GM12878 (cell line): ENCODE results near the gene TRAPPC3. TPM values are rescaled to one million over a fixed set of nuclear protein-coding genes. Genes with fewer than 3 reads are reported as not detected.

ENCODE experiments used
- ATAC-seq: fragments of 200-7000 bp; cut with Tn5 transposase; 3 replicates; pipeline ENCODE4 v1.9.1; 2020; ENCODE audit warnings: mild to moderate bottlenecking, moderate library complexity
- BruUV-seq: library from RNA; stranded (reverse); fragments of 400-500 nt; replicated peaks from 2 replicates; lab custom pipeline; 2021; lab: Mats Ljungman, UMichigan
- CTCF ChIA-PET: fragments of 300-600 bp; sonication (Branson Sonifier 250); formaldehyde crosslinking; extraction: SDS; loops from one replicate; lab custom pipeline; 2021; ENCODE audit warnings: inconsistent platforms; lab: Yijun Ruan, JAX
- POLR2A ChIA-PET: fragments of 350-600 bp; formaldehyde crosslinking; extraction: SDS; loops from one replicate; lab custom pipeline; 2021; ENCODE audit warnings: inconsistent platforms; lab: Charles Lee
- RAD21 ChIA-PET: fragments of 300-600 bp; sonication (Branson Sonifier 250); formaldehyde crosslinking; loops from one replicate; lab custom pipeline; 2023; ENCODE audit warnings: antibody characterized with exemption; ENCODE audit not compliant: unreplicated experiment; lab: Charles Lee
- SMC1A ChIA-PET: fragments of 300-600 bp; sonication (Branson Sonifier 250); formaldehyde crosslinking; loops from one replicate; lab custom pipeline; 2023; ENCODE audit not compliant: unreplicated experiment, uncharacterized antibody; lab: Charles Lee
- DNase-seq: peaks from one replicate; pipeline ENCODE4 v3.0.0-alpha.2; 2011; ENCODE audit warnings: low read depth, low spot score
- FAIRE-seq: peaks from 3 replicates; lab custom pipeline; 2011; peaks lifted over from hg19 to GRCh38; lab: Jason Lieb, UNC
- H2AFZ ChIP-seq: 2 replicates; pipeline ENCODE4 v1.6.0; 2011; ENCODE audit warnings: low read depth, low read length, control low read depth; ENCODE audit not compliant: control insufficient read depth
- H3K27ac ChIP-seq: 2 replicates; pipeline ENCODE4 v1.5.1; 2011; ENCODE audit warnings: control low read depth; ENCODE audit not compliant: control insufficient read depth, insufficient read depth
- H3K27me3 ChIP-seq, 2 experiments: replicated peaks in 1 of 2; 2 replicates each; pipeline versions ENCODE4 v1.6.0 to v1.6.1; 2011; ENCODE audit warnings: low read length in 1 of 2; ENCODE audit not compliant: control insufficient read depth in 2 of 2, insufficient read depth in 2 of 2
- H3K36me3 ChIP-seq, 2 experiments: 2 replicates each; pipeline ENCODE4 v1.5.1; 2011; ENCODE audit warnings: low read length in 1 of 2; ENCODE audit not compliant: control insufficient read depth in 2 of 2, insufficient read depth in 2 of 2
- H3K4me1 ChIP-seq: 2 replicates; pipeline ENCODE4 v1.6.1; 2011; ENCODE audit warnings: mild to moderate bottlenecking, low read length, moderate library complexity, mixed read lengths; ENCODE audit not compliant: control insufficient read depth, insufficient read depth
- H3K4me2 ChIP-seq: 2 replicates; pipeline ENCODE4 v1.6.0; 2011; ENCODE audit warnings: control low read depth; ENCODE audit not compliant: control insufficient read depth, insufficient read depth
- H3K4me3 ChIP-seq: fragments of 200-600 bp; sonication (generic); 2 replicates; pipeline ENCODE4 v1.5.1; 2016
- H3K79me2 ChIP-seq: 2 replicates; pipeline ENCODE4 v1.6.0; 2011; ENCODE audit warnings: low read length; ENCODE audit not compliant: control insufficient read depth, insufficient read depth
- H3K9ac ChIP-seq: 2 replicates; pipeline ENCODE4 v1.8.0; 2011; ENCODE audit warnings: low read length, control low read depth, mixed read lengths; ENCODE audit not compliant: control insufficient read depth, insufficient read depth
- H3K9me3 ChIP-seq: replicated peaks from 3 replicates; pipeline ENCODE4 v1.5.1; 2011; ENCODE audit warnings: mild to moderate bottlenecking, low read length; ENCODE audit not compliant: control insufficient read depth, insufficient read depth
- H4K20me1 ChIP-seq: 2 replicates; pipeline ENCODE4 v1.6.0; 2011; ENCODE audit not compliant: control insufficient read depth, insufficient read depth
- BACH1 ChIP-seq: fragments of 450-650 bp; IDR thresholded peaks from 2 replicates; pipeline ENCODE4 v1.6.1; 2017; ENCODE audit warnings: mild to moderate bottlenecking, borderline replicate concordance
- CBFB ChIP-seq: IDR thresholded peaks from 2 replicates; pipeline ENCODE4 v1.6.1; 2016; ENCODE audit warnings: antibody characterized with exemption, low read depth
- EGR1 ChIP-seq, 2 experiments: IDR thresholded peaks; 1 replicate in 1 of 2; 2 replicates in 1 of 2; pipeline ENCODE4 v1.6.1; 2011 to 2012; ENCODE audit warnings: low read depth in 2 of 2, low read length in 2 of 2, borderline replicate concordance in 1 of 2, mild to moderate bottlenecking in 1 of 2, moderate library complexity in 1 of 2
- MEF2B ChIP-seq: fragments of 450-650 bp; IDR thresholded peaks from 2 replicates; pipeline ENCODE4 v1.6.1; 2018; ENCODE audit warnings: mild to moderate bottlenecking, moderate library complexity; ENCODE audit not compliant: partially characterized antibody, poor library complexity, severe bottlenecking
- PAX5 ChIP-seq: IDR thresholded peaks from 2 replicates; pipeline ENCODE4 v1.6.1; 2011; ENCODE audit warnings: low read depth, low read length, borderline replicate concordance
- SP1 ChIP-seq: IDR thresholded peaks from one replicate; pipeline ENCODE4 v1.6.1; 2011; ENCODE audit warnings: low read depth, low read length
- WGBS: methylation state at CpG from one replicate; pipeline ENCODE4 v1.1.6; 2016; ENCODE audit warnings: low lambda C conversion rate; ENCODE audit not compliant: insufficient replicate concordance, insufficient coverage; ENCODE audit errors: missing lambda C conversion rate; 5-methylcytosine and 5-hydroxymethylcytosine counted together
- in situ Hi-C: fragments of 300-500 bp; cut with MboI; formaldehyde crosslinking; loops from 9 replicates; pipeline ENCODE4 v1.14.3; 2018; ENCODE audit warnings: mixed read lengths
- intact Hi-C: fragments of 100-400 bp; cut with micrococcal nuclease; formaldehyde crosslinking; loops from one replicate; pipeline ENCODE4 v1.14.2; 2022; ENCODE audit not compliant: unreplicated experiment
- polyA plus RNA-seq, 11 experiments: library from polyadenylated mRNA; depleted of rRNA in 4 of 11; unstranded in 6 of 11; stranded (reverse) in 5 of 11; fragments of >200 nt; fragmentation: Nextera tagmentation in 4 of 11; fragmentation: Illumina TruSeq in 1 of 11; extraction: Ambion mirVana in 4 of 11; extraction: Trizol in 1 of 11; gene quantifications; 1 replicate in 1 of 11; 2 replicates in 10 of 11; pipeline versions ENCODE4 v1.2.1 to v1.2.3, GENCODE V29; 2011 to 2016; ENCODE audit warnings: inconsistent platforms in 2 of 11, missing spikeins in 2 of 11, low read depth in 1 of 11
- total RNA-seq, 4 experiments: library from RNA; depleted of rRNA in 3 of 4; stranded (reverse); fragments of >200 nt in 3 of 4; fragmentation: Illumina TruSeq in 1 of 4; extraction: Trizol in 1 of 4; gene quantifications; 2 replicates each; pipeline versions ENCODE4 v1.2.1 to v1.2.3, GENCODE V29; 2013 to 2021
- TF ChIP-seq, protein P1 (sequence below): IDR thresholded peaks from 2 replicates; pipeline ENCODE4 v1.6.1; 2011; ENCODE audit warnings: low read depth, mild to moderate bottlenecking, low read length, moderate library complexity, borderline replicate concordance; ENCODE audit errors: extremely low read depth
- TF ChIP-seq, protein P2 (sequence below): fragments of 450-650 bp; IDR thresholded peaks from 2 replicates; pipeline ENCODE4 v1.6.1; 2017; ENCODE audit warnings: mild to moderate bottlenecking, moderate library complexity
- TF ChIP-seq, protein P3 (sequence below): fragments of 450-650 bp; conservative IDR thresholded peaks from 2 replicates; pipeline ENCODE4 v1.6.1; 2017; ENCODE audit warnings: mild to moderate bottlenecking, moderate library complexity

Gene TRAPPC3
- total and polyA plus RNA-seq, 10 of the 15 experiments (the other 5 are each of a cell fraction or from before 2014, with no cell fraction given), result 14.7 to 122 (median 70.5) TPM

DNA sequence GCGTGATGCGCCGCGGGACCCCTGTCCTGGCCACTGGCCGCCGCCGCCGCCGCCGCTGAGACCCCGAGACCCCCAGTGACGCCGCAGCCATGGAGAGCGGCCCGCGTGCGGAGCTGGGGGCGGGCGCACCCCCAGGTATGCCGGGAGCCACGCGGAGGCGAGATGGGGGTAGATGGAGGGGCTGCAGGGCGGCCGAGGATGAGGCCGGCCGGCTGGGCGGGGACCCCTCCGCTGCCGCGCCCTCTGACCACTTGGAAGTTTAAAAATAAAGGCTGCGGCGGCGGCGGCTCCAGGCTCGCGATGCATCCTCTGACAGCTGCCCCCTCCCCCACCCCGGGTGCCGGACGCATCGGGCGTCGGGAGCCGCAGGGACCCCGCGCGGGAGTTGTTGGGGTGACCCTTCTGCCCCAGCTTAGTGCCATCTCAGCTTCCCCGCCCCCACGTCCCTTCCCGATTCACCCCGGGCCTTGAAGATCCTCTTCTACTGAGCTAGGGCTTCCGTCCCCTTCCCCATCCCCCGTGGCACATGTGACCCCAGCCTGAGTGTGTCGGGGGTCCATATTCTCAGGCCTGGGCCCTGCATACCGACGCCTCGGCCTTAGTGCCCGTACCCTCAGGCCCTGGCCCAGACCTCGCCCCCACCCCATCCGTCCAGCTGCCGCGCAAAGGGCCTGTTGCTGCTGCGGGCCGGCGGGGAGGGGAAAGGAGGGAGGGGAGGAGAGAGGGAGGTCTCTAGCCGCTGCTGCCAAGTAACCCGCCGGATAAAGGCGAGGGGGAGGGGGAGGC is 7.2 kb upstream of the TRAPPC3 start (continued):
- TF ChIP-seq, protein P1, sequence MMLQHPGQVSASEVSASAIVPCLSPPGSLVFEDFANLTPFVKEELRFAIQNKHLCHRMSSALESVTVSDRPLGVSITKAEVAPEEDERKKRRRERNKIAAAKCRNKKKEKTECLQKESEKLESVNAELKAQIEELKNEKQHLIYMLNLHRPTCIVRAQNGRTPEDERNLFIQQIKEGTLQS, result no peak

DNA sequence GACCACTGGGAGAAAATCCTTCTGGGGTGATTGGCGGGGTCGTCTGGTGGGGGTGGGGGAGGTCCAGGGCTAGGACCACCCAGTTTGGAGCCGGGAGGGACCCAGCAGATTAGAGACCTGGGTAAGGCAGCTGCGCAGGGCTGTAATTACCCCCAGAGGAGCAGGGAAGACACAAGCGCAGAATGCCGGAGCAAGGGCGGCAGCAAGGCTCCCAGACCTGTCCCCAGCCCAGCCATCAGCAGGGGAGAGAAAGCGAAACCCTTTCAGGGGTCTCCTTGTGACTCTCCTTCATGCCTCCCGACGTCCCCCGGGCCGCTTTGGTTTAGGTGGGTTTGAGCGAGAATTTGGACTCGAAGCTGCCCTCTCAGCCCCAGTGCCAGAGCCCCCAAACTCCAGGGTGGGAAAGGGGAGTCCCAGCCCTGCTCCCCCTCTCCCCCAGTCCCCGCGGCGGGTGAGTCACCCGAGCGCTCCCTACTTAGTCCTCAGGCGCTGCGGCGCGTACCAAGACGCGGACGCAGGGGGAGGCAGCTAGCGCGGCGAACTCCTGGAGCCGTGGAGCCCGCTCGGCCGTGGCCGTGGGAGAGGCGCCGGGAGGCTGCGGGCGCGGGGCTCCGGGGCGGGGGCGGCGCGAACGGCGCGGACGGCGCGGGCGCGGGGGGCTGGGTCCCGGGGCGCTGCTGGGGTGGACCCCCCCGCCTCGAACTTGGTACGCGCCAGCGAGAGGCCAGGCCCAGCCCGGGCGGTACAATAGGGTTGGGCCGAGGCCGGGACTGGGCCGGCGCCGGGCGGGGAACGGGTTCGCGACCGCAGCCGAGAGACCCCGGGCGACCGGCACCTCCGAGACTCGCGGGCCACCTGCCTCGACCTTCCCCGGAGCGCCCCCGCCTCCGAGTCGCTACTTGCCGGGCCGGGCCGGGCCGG is 6.4 kb upstream of the TRAPPC3 start, which contains the start of gene MAP7D1:
Gene MAP7D1, plus strand, starts transcription at position 753 of the 921 bp plus-strand sequence. CDS start 258 bp downstream, outside the sequence.
- DNase-seq (no peak), FAIRE-seq (no peak), ATAC-seq (peak; percentile 53)
- ChIA-PET POLR2A (interaction anchor here (0.6 to 3.7 kb wide), 7 partner anchors 14 to 1320 kb away, joined by 3 to 13 read pairs (median 4); partner anchors contain the start of gene THRAP3), RAD21 (interaction anchor here (0.9 to 2.9 kb wide), 3 partner anchors 32 to 233 kb away, joined by 3 to 19 read pairs (median 3); no protein-coding TSS in a partner anchor), CTCF (interaction anchor here (0.8 to 10.2 kb wide), 5 partner anchors 15 to 266 kb away, joined by 3 to 262 read pairs (median 4); no protein-coding TSS in a partner anchor), SMC1A (interaction anchor here (1.9 to 2.9 kb wide), 3 partner anchors 32 to 130 kb away, joined by 5 to 9 read pairs (median 6); partner anchors contain the start of gene THRAP3)
- Histone ChIP-seq H3K27me3 (no peaks in the 10 kb centered on the region), H3K27ac (peak within 1 kb of the TSS; percentile 85), H3K9ac (peak within 1 kb of the TSS; percentile 82), H3K36me3 (peaks cover 0 to 8% of the 10 kb centered on the region in 2 experiments; a peak in 1 of 4 replicates), H4K20me1 (no peaks in the 10 kb centered on the region; the same call in 1 of the 2 replicates), H2AFZ (peak within 1 kb of the TSS; percentile 63), H3K4me1 (peaks cover 47% of the 10 kb centered on the region), H3K79me2 (peaks cover 55% of the 10 kb centered on the region), H3K9me3 (no peaks in the 10 kb centered on the region), H3K4me3 (peak within 1 kb of the TSS; percentile 99), H3K4me2 (peak within 1 kb of the TSS; percentile 98)
- in situ Hi-C loops (no loop called here), intact Hi-C loops (loop anchor here (10.0 kb wide), 1 partner anchor 229 kb away; the partner anchor contains the start of gene STK40)
- TSS peak; percentile 90 for BruUV-seq
- WGBS, result 1% methylated on average over 73 of the region's 88 CpGs
- TF ChIP-seq, protein P2, sequence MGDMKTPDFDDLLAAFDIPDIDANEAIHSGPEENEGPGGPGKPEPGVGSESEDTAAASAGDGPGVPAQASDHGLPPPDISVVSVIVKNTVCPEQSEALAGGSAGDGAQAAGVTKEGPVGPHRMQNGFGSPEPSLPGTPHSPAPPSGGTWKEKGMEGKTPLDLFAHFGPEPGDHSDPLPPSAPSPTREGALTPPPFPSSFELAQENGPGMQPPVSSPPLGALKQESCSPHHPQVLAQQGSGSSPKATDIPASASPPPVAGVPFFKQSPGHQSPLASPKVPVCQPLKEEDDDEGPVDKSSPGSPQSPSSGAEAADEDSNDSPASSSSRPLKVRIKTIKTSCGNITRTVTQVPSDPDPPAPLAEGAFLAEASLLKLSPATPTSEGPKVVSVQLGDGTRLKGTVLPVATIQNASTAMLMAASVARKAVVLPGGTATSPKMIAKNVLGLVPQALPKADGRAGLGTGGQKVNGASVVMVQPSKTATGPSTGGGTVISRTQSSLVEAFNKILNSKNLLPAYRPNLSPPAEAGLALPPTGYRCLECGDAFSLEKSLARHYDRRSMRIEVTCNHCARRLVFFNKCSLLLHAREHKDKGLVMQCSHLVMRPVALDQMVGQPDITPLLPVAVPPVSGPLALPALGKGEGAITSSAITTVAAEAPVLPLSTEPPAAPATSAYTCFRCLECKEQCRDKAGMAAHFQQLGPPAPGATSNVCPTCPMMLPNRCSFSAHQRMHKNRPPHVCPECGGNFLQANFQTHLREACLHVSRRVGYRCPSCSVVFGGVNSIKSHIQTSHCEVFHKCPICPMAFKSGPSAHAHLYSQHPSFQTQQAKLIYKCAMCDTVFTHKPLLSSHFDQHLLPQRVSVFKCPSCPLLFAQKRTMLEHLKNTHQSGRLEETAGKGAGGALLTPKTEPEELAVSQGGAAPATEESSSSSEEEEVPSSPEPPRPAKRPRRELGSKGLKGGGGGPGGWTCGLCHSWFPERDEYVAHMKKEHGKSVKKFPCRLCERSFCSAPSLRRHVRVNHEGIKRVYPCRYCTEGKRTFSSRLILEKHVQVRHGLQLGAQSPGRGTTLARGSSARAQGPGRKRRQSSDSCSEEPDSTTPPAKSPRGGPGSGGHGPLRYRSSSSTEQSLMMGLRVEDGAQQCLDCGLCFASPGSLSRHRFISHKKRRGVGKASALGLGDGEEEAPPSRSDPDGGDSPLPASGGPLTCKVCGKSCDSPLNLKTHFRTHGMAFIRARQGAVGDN, result peak; percentile 68
- TF ChIP-seq BACH1 (peak; percentile 50), SP1 (no peak), CBFB (no peak), MEF2B (peak; percentile 49), EGR1 (IDR thresholded peaks at IDR 0.05; ENCODE audit: borderline replicate concordance in 1 of 2, low read depth in 2 of 2, low read length in 2 of 2) (0 out of 3 replicates have a peak, but pooled peaks of 1 of the 2 experiments have one; percentile 14), PAX5 (no peak)
- TF ChIP-seq, protein P3, sequence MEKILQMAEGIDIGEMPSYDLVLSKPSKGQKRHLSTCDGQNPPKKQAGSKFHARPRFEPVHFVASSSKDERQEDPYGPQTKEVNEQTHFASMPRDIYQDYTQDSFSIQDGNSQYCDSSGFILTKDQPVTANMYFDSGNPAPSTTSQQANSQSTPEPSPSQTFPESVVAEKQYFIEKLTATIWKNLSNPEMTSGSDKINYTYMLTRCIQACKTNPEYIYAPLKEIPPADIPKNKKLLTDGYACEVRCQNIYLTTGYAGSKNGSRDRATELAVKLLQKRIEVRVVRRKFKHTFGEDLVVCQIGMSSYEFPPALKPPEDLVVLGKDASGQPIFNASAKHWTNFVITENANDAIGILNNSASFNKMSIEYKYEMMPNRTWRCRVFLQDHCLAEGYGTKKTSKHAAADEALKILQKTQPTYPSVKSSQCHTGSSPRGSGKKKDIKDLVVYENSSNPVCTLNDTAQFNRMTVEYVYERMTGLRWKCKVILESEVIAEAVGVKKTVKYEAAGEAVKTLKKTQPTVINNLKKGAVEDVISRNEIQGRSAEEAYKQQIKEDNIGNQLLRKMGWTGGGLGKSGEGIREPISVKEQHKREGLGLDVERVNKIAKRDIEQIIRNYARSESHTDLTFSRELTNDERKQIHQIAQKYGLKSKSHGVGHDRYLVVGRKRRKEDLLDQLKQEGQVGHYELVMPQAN, result peak; percentile 28
